Neural cell (in vitro differentiated cells): Measurements from ENCODE around the gene BRAF. TPM values are rescaled to one million over a fixed set of nuclear protein-coding genes. Genes with fewer than 3 reads are reported as not detected.

Experiments
- H2AFZ ChIP-seq: fragments of 200-600, 300-800 bp; sonication (generic), shearing (Covaris generic); 2 replicates; pipeline ENCODE4 v1.6.0; 2014; ENCODE audit warnings: low read depth, mild to moderate bottlenecking, antibody characterized with exemption, low read length, moderate library complexity
- H3F3A ChIP-seq: fragments of 200-600 bp; shearing (Covaris generic); 2 replicates; pipeline ENCODE4 v1.6.1; 2016; ENCODE audit warnings: mild to moderate bottlenecking, moderate library complexity, mixed read lengths, antibody characterized with exemption, low read length; ENCODE audit not compliant: insufficient read depth, poor library complexity, severe bottlenecking
- H3K27ac ChIP-seq: fragments of 200-600, 300-800 bp; sonication (generic), shearing (Covaris generic); 2 replicates; pipeline ENCODE4 v1.5.1; 2014; ENCODE audit warnings: mild to moderate bottlenecking, low read length, moderate library complexity
- H3K27me3 ChIP-seq: fragments of 300-800, 200-600 bp; sonication (generic), shearing (Covaris generic); 2 replicates; pipeline ENCODE4 v1.6.0; 2014; ENCODE audit warnings: mild to moderate bottlenecking, low read depth, low read length, moderate library complexity; ENCODE audit not compliant: insufficient read depth
- H3K36me3 ChIP-seq: fragments of 300-800, 200-600 bp; sonication (generic), shearing (Covaris generic); 2 replicates; pipeline ENCODE4 v1.5.1; 2014; ENCODE audit warnings: mild to moderate bottlenecking, antibody characterized with exemption, low read length, moderate library complexity; ENCODE audit not compliant: insufficient read depth
- H3K4me2 ChIP-seq: fragments of 300-800, 200-600 bp; sonication (generic), shearing (Covaris generic); 2 replicates; pipeline ENCODE4 v1.6.0; 2014; ENCODE audit warnings: mild to moderate bottlenecking, low read length
- H3K4me3 ChIP-seq: fragments of 300-800, 200-600 bp; sonication (generic), shearing (Covaris generic); 2 replicates; pipeline ENCODE4 v1.5.1; 2014; ENCODE audit warnings: mild to moderate bottlenecking, low read length, moderate library complexity
- H3K79me2 ChIP-seq: fragments of 200-600 bp; shearing (Covaris generic); replicated peaks from 2 replicates; pipeline ENCODE4 v1.6.0; 2014; ENCODE audit warnings: mild to moderate bottlenecking, low read length, moderate library complexity; ENCODE audit not compliant: insufficient read depth
- H3K9ac ChIP-seq: fragments of 300-800, 200-600 bp; sonication (generic), shearing (Covaris generic); 2 replicates; pipeline ENCODE4 v1.6.1; 2016; ENCODE audit warnings: mild to moderate bottlenecking, low read length, mixed read lengths
- H3K9me2 ChIP-seq: fragments of 200-600 bp; shearing (Covaris generic); 2 replicates; pipeline ENCODE4 v1.6.1; 2016; ENCODE audit warnings: mild to moderate bottlenecking, low read length, mixed read lengths; ENCODE audit not compliant: insufficient read depth
- H3K9me3 ChIP-seq: fragments of 200-600, 300-800 bp; sonication (generic), shearing (Covaris generic); 2 replicates; pipeline ENCODE4 v1.6.1; 2016; ENCODE audit warnings: mild to moderate bottlenecking, mixed run types, low read length, moderate library complexity, mixed read lengths
- H4K20me1 ChIP-seq: fragments of 200-600 bp; shearing (Covaris generic); 2 replicates; pipeline ENCODE4 v1.6.1; 2016; ENCODE audit warnings: mild to moderate bottlenecking, mixed run types; ENCODE audit not compliant: insufficient read depth
- CTCF ChIP-seq: fragments of 450-650 bp; IDR thresholded peaks from 2 replicates; pipeline ENCODE4 v1.5.1; 2014; ENCODE audit warnings: antibody characterized with exemption, mild to moderate bottlenecking, moderate library complexity; ENCODE audit not compliant: poor library complexity, severe bottlenecking
- EP300 ChIP-seq: fragments of 450-650 bp; conservative IDR thresholded peaks from 2 replicates; pipeline ENCODE4 v1.6.1; 2014; ENCODE audit warnings: antibody characterized with exemption, mild to moderate bottlenecking, moderate library complexity; ENCODE audit not compliant: poor library complexity, severe bottlenecking
- EZH2 ChIP-seq: fragments of 200-600, 300-800 bp; shearing (Covaris generic), sonication (generic); IDR thresholded peaks from 2 replicates; pipeline ENCODE4 v1.6.1; 2014; ENCODE audit warnings: antibody characterized with exemption, low read length, borderline replicate concordance, mild to moderate bottlenecking; ENCODE audit not compliant: insufficient read depth, poor library complexity, severe bottlenecking
- MXI1 ChIP-seq: fragments of 450-650 bp; conservative IDR thresholded peaks from 2 replicates; pipeline ENCODE4 v1.6.1; 2014; ENCODE audit warnings: antibody characterized with exemption, mild to moderate bottlenecking; ENCODE audit not compliant: poor library complexity, severe bottlenecking
- POLR2AphosphoS5 ChIP-seq: IDR thresholded peaks from 2 replicates; pipeline ENCODE4 v1.6.1; 2012
- RAD21 ChIP-seq: fragments of 450-650 bp; conservative IDR thresholded peaks from 2 replicates; pipeline ENCODE4 v1.6.1; 2014; ENCODE audit warnings: antibody characterized with exemption, mild to moderate bottlenecking, moderate library complexity
- REST ChIP-seq: IDR thresholded peaks from 2 replicates; pipeline ENCODE4 v1.6.1; 2012; ENCODE audit warnings: borderline replicate concordance
- SMC3 ChIP-seq: fragments of 450-650 bp; conservative IDR thresholded peaks from 2 replicates; pipeline ENCODE4 v1.6.1; 2014; ENCODE audit warnings: antibody characterized with exemption, mild to moderate bottlenecking, moderate library complexity; ENCODE audit not compliant: poor library complexity
- TAF1 ChIP-seq: IDR thresholded peaks from 2 replicates; pipeline ENCODE4 v1.6.1; 2012; ENCODE audit warnings: low read depth
- polyA plus RNA-seq: library from polyadenylated mRNA; depleted of rRNA; stranded (reverse); fragments of >200 nt; gene quantifications from 2 replicates; pipeline ENCODE4 v1.2.3, GENCODE V29; 2014

Gene BRAF
- polyA plus RNA-seq, 1 donor from 2014 or later = 31.7 TPM

GRCh38 chr7:140734729-140735128 lies 190.0 kb downstream of the BRAF start:
- Histone ChIP-seq H3K4me3 (no peak overlapping the region), H3K36me3 (no peaks in the 10 kb centered on the region), H2AFZ (no peak overlapping the region), H3K27me3 (no peaks in the 10 kb centered on the region), H3K9ac (no peak overlapping the region), H3K79me2 (no peaks in the 10 kb centered on the region), H3K9me3 (no peaks in the 10 kb centered on the region), H3K27ac (no peak overlapping the region), H3F3A (no peaks in the 10 kb centered on the region), H4K20me1 (no peaks in the 10 kb centered on the region), H3K9me2 (no peaks in the 10 kb centered on the region), H3K4me2 (no peak overlapping the region)
- TF ChIP-seq REST = no peak
- TF ChIP-seq EP300 = no peak
- TF ChIP-seq CTCF = no peak
- no peak for TF ChIP-seq EZH2
- no peak for TF ChIP-seq POLR2AphosphoS5
- TF ChIP-seq MXI1 = no peak

GRCh38 chr7:140734096-140734495 lies 190.6 kb downstream of the BRAF start:
- Histone ChIP-seq H3K9ac (no peak overlapping the region), H2AFZ (no peak overlapping the region), H4K20me1 (no peaks in the 10 kb centered on the region), H3K27ac (no peak overlapping the region), H3F3A (no peaks in the 10 kb centered on the region), H3K27me3 (no peaks in the 10 kb centered on the region), H3K4me3 (no peak overlapping the region), H3K9me2 (no peaks in the 10 kb centered on the region), H3K4me2 (no peak overlapping the region), H3K79me2 (no peaks in the 10 kb centered on the region), H3K36me3 (no peaks in the 10 kb centered on the region), H3K9me3 (no peaks in the 10 kb centered on the region)
- no peak for TF ChIP-seq MXI1
- TF ChIP-seq POLR2AphosphoS5 = no peak
- TF ChIP-seq CTCF = no peak
- TF ChIP-seq TAF1 = no peak
- TF ChIP-seq EP300 = no peak
- no peak for TF ChIP-seq EZH2
- no peak for TF ChIP-seq SMC3
- no peak for TF ChIP-seq RAD21
- no peak for TF ChIP-seq REST
